ENCODE measurements around the gene MRPS18C. TPM values are rescaled to one million over a fixed set of nuclear protein-coding genes. Genes with fewer than 3 reads are reported as not detected.
"Not testable (repeated sequence)": the region's sequence is repeated elsewhere in the genome, so short reads cannot be mapped to it uniquely, and the experiment has no call there.

Gene MRPS18C
- total RNA-seq, 1 donor from 2014 or later: 35.4 TPM

GRCh38 chr4:83496085-83496917, 40.4 kb downstream of the MRPS18C start:
- not testable (repeated sequence) for DNase-seq (ENCODE audit: low spot score)

GRCh38 chr4:83498187-83498586, 42.3 kb downstream of the MRPS18C start:
- DNase-seq (ENCODE audit: low spot score): no peak

GRCh38 chr4:83501671-83502070, 45.8 kb downstream of the MRPS18C start:
- not testable (repeated sequence) for DNase-seq (ENCODE audit: low spot score)

GRCh38 chr4:83503974-83504373, 48.1 kb downstream of the MRPS18C start:
- no peak for DNase-seq (ENCODE audit: low spot score)

- DNase-seq (ENCODE audit: low spot score): no peak
Measured at GRCh38 chr4:83504503-83504902, 48.6 kb downstream of the MRPS18C start.

- DNase-seq (ENCODE audit: low spot score): no peak
Measured at GRCh38 chr4:83504996-83505395, 49.1 kb downstream of the MRPS18C start.

- not testable (repeated sequence) for DNase-seq (ENCODE audit: low spot score)
Measured at GRCh38 chr4:83509156-83509585, 53.3 kb downstream of the MRPS18C start.

- no peak for DNase-seq (ENCODE audit: low spot score)
Measured at GRCh38 chr4:83510442-83510841, 54.6 kb downstream of the MRPS18C start.

Other genes starting within 250 kb of the MRPS18C start
- 11.1 TPM for gene COQ2, start 171.3 kb upstream of the MRPS18C start, total RNA-seq (ENCODE audit: insufficient read depth, low replicate concordance)
- 2.9 TPM for gene HPSE, start 121.2 kb upstream of the MRPS18C start, total RNA-seq (ENCODE audit: insufficient read depth, low replicate concordance)
- 3.4 TPM for gene HELQ, start 235 bp upstream of the MRPS18C start, total RNA-seq (ENCODE audit: insufficient read depth, low replicate concordance)
- 31.3 TPM for gene ABRAXAS1, start 29.0 kb downstream of the MRPS18C start, total RNA-seq (ENCODE audit: insufficient read depth, low replicate concordance)
- gene GPAT3, start 80.0 kb downstream of the MRPS18C start, total RNA-seq (ENCODE audit: insufficient read depth, low replicate concordance): 10.4 TPM